Kidney (tissue), 14 donors: Measurements from ENCODE around the gene KCTD2. TPM values are rescaled to one million over a fixed set of nuclear protein-coding genes. Genes with fewer than 3 reads are reported as not detected.

Experiments used
- DNase-seq, 5 donors: peaks; one replicate each; pipeline ENCODE4 v3.0.0-alpha.2; 2013 to 2020
- FAIRE-seq: peaks from 2 replicates; lab custom pipeline; 2012; peaks lifted over from hg19 to GRCh38; lab: Jason Lieb, UNC
- H3K27ac ChIP-seq, 2 donors: one replicate each; pipeline ENCODE4 v1.7.0; 2013; ENCODE audit warnings: low read depth in 2 of 2, low read length in 2 of 2, inconsistent platforms in 1 of 2
- H3K27me3 ChIP-seq: one replicate; pipeline ENCODE4 v1.7.1; 2013; ENCODE audit warnings: low read length, inconsistent platforms; ENCODE audit not compliant: control insufficient read depth, insufficient read depth
- H3K36me3 ChIP-seq, 3 donors: one replicate each; pipeline versions ENCODE4 v1.7.0 to v1.7.1; 2013; ENCODE audit warnings: low read length in 3 of 3, control low read depth in 1 of 3, inconsistent platforms in 1 of 3; ENCODE audit not compliant: insufficient read depth in 3 of 3, control insufficient read depth in 2 of 3
- H3K4me1 ChIP-seq, 3 donors: one replicate each; pipeline versions ENCODE4 v1.7.0 to v1.7.1; 2013; ENCODE audit warnings: low read length in 3 of 3, inconsistent platforms in 1 of 3, low read depth in 1 of 3; ENCODE audit not compliant: control insufficient read depth in 2 of 3, insufficient read depth in 2 of 3
- H3K4me3 ChIP-seq, 3 donors: one replicate each; pipeline versions ENCODE4 v1.7.0 to v1.8.1; 2013; ENCODE audit warnings: low read length in 3 of 3, control low read depth in 1 of 3, inconsistent platforms in 1 of 3
- H3K9ac ChIP-seq, 3 donors: one replicate each; pipeline versions ENCODE4 v1.7.0 to v1.7.1; 2013; ENCODE audit warnings: low read length in 3 of 3, control low read depth in 1 of 3, inconsistent platforms in 1 of 3
- H3K9me3 ChIP-seq, 3 donors: one replicate each; pipeline versions ENCODE4 v1.7.0 to v1.7.1; 2013; ENCODE audit warnings: low read length in 3 of 3, control low read depth in 1 of 3, inconsistent platforms in 1 of 3; ENCODE audit not compliant: control insufficient read depth in 2 of 3, insufficient read depth in 1 of 3
- CTCF ChIP-seq: IDR thresholded peaks from 3 replicates; pipeline ENCODE4 v1.5.1; 2012; ENCODE audit warnings: mild to moderate bottlenecking, moderate library complexity, borderline replicate concordance; ENCODE audit not compliant: insufficient read depth; ENCODE audit errors: extremely low read depth
- intact Hi-C: fragments of 100-400 bp; cut with DNase I; formaldehyde crosslinking; loops from one replicate; pipeline ENCODE4 v1.11.1; 2022
- polyA plus RNA-seq: library from polyadenylated mRNA; stranded (reverse); fragments of 350-450 nt; fragmentation: Illumina TruSeq; extraction: RNeasy Lipid Tissue Mini Kit (QIAGEN cat#74804); gene quantifications from one replicate; pipeline ENCODE4 v1.2.3, GENCODE V29; 2014; ENCODE audit warnings: low read depth, low replicate concordance; ENCODE audit not compliant: insufficient read depth
- total RNA-seq: library from RNA; stranded (reverse); fragmentation: NEBNext Ultra II Directional; extraction: Animal tissue kit (Norgen Biotek cat#: 25700); gene quantifications from one replicate; pipeline ENCODE4 v1.2.1, GENCODE V29; 2021
- donor health status: control.
- donor health status: control.
- donor health status: control.
- donor health status: control.
- donor health status: control.
- donor health status: DM: yes; HTN: yes; CAD: no.
- donor health status: Normal renal cell carcinoma (clear cell type).

The KCTD2 gene
- total and polyA plus RNA-seq, 2 donors from 2014 or later: 26.0 to 30.2 TPM

GRCh38 chr17:75096082-75096625 is 49.1 kb downstream of the KCTD2 start:
- H3K27me3 ChIP-seq: no peaks in the 10 kb centered on the region
- peak; percentile 30 to 94 (median 63) for DNase-seq
- H3K27ac ChIP-seq: no peak overlapping the region
- TF ChIP-seq CTCF: no peak
- no peak overlapping the region for H3K4me3 ChIP-seq
- peaks cover 3 to 28% (median 3%) of the 10 kb centered on the region in 3 donors for H3K4me1 ChIP-seq
- H3K9me3 ChIP-seq: no peaks in the 10 kb centered on the region
- no peak for FAIRE-seq
- intact Hi-C loops: no loop called here
- no peak overlapping the region for H3K9ac ChIP-seq
- peaks cover 0 to 4% (median 0%) of the 10 kb centered on the region in 3 donors for H3K36me3 ChIP-seq

- no peak for FAIRE-seq
- Histone ChIP-seq H3K27ac (peak overlapping the region in 1 of 2 donors; percentile 23), H3K27me3 (no peaks in the 10 kb centered on the region)
These were observed 50.8 kb downstream of the KCTD2 start for GRCh38 chr17:75097865-75098264.

GRCh38 chr17:75098861-75099260 is 51.8 kb downstream of the KCTD2 start:
- Histone ChIP-seq H3K27me3 (no peaks in the 10 kb centered on the region), H3K4me3 (no peak overlapping the region), H3K27ac (no peak overlapping the region), H3K9ac (no peak overlapping the region), H3K4me1 (peaks cover 0 to 6% (median 0%) of the 10 kb centered on the region in 3 donors), H3K9me3 (no peaks in the 10 kb centered on the region), H3K36me3 (peaks cover 0 to 4% (median 2%) of the 10 kb centered on the region in 3 donors)
- intact Hi-C loops: no loop called here
- TF ChIP-seq CTCF: no peak
- DNase-seq (peak in 1 of 5 donors; percentile 76), FAIRE-seq (no peak)

More at GRCh38 chr17:75097865-75098264, 50.8 kb downstream of the KCTD2 start:
- Histone ChIP-seq H3K9me3 (no peaks in the 10 kb centered on the region), H3K9ac (no peak overlapping the region), H3K4me1 (peaks cover 0 to 15% (median 0%) of the 10 kb centered on the region in 3 donors), H3K36me3 (peaks cover 0 to 4% (median 2%) of the 10 kb centered on the region in 3 donors), H3K4me3 (no peak overlapping the region)
- intact Hi-C loops: no loop called here
- no peak for TF ChIP-seq CTCF
- DNase-seq: no peak
